Testis (tissue), 3 donors: ENCODE data around the gene FAM171A1. TPM values are rescaled to one million over a fixed set of nuclear protein-coding genes. Genes with fewer than 3 reads are reported as not detected.

Experiments used
- DNase-seq: peaks from one replicate; pipeline ENCODE4 v3.0.0-alpha.2; 2019
- H3K27ac ChIP-seq, 2 donors: fragments of 200-600 bp; sonication (generic); one replicate each; pipeline ENCODE4 v1.5.1; 2019
- H3K27me3 ChIP-seq: fragments of 200-600 bp; sonication (generic); one replicate; pipeline ENCODE4 v1.5.1; 2019
- H3K36me3 ChIP-seq: fragments of 200-600 bp; sonication (generic); one replicate; pipeline ENCODE4 v1.5.1; 2017; ENCODE audit warnings: low read depth; ENCODE audit errors: missing control alignments
- H3K4me1 ChIP-seq: fragments of 200-600 bp; sonication (generic); one replicate; pipeline ENCODE4 v1.5.1; 2019
- H3K4me3 ChIP-seq, 2 donors: fragments of 200-600 bp; sonication (generic); one replicate each; pipeline ENCODE4 v1.5.1; 2017 to 2019
- H3K9me3 ChIP-seq: fragments of 200-600 bp; sonication (generic); one replicate; pipeline ENCODE4 v1.5.1; 2017
- CTCF ChIP-seq, 3 experiments: fragments of 450-650 bp in 2 of 3; fragments of 200-600 bp in 1 of 3; sonication (generic) in 1 of 3; IDR thresholded peaks; one replicate each; pipeline ENCODE4 v1.5.1; 2016 to 2019; ENCODE audit warnings: antibody characterized with exemption in 3 of 3, mild to moderate bottlenecking in 2 of 3, moderate library complexity in 1 of 3
- POLR2A ChIP-seq: fragments of 450-650 bp; IDR thresholded peaks from one replicate; pipeline ENCODE4 v1.6.1; 2017; ENCODE audit warnings: antibody characterized with exemption, mild to moderate bottlenecking, moderate library complexity
- WGBS, 2 donors: methylation state at CpG; one replicate each; pipeline ENCODE4 v1.1.5; 2018; 5-methylcytosine and 5-hydroxymethylcytosine counted together
- intact Hi-C: fragments of 100-400 bp; cut with DNase I; formaldehyde crosslinking; loops from one replicate; pipeline ENCODE4 v1.15.1; 2023; ENCODE audit warnings: low total_unique reads
- polyA plus RNA-seq: library from polyadenylated mRNA; stranded (reverse); fragments of 350-450 nt; fragmentation: Illumina TruSeq; extraction: RNeasy Lipid Tissue Mini Kit (QIAGEN cat#74804); gene quantifications from one replicate; pipeline ENCODE4 v1.2.3, GENCODE V29; 2014; ENCODE audit warnings: low read depth, low replicate concordance; ENCODE audit not compliant: insufficient read depth
- total RNA-seq, 2 donors: library from RNA; depleted of rRNA; stranded (reverse); fragments of >200 nt; gene quantifications; one replicate each; pipeline ENCODE4 v1.2.3, GENCODE V29; 2016

The FAM171A1 gene
- total and polyA plus RNA-seq, 3 donors from 2014 or later: 9.2 to 11.1 (median 10.8) TPM

DNA sequence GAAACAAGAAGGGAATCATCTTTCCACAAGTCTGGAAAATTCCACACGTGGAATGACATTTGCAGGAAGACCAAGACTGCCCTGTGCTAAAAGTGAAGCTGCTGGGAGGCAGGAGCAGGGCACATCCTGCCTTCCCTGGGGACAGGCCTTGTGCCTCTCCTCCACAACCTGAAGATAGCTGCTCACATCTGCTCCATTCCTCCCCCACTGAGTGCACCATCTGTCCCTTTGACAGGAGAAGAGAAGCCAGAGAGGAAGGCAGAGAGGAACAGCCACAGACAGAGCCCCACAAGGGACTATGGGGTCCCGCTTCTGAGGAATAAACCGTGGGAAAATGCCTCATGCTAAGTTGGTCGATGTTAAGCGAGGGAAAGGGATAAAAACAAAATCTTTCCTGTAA lies 15.9 kb upstream of the FAM171A1 start:
- Histone ChIP-seq H3K4me3 (no peak overlapping the region), H3K4me1 (no peaks in the 10 kb centered on the region), H3K27me3 (no peaks in the 10 kb centered on the region), H3K27ac (no peak overlapping the region), H3K36me3 (no peaks in the 10 kb centered on the region), H3K9me3 (no peaks in the 10 kb centered on the region)
- DNase-seq: no peak
- no peak for TF ChIP-seq POLR2A
- no peak for TF ChIP-seq CTCF (IDR thresholded peaks at IDR 0.05)
- intact Hi-C loops: no loop called here
- 48 to 62% methylated on average over 5 of the region's 5 CpGs for WGBS, 2 donors

DNA sequence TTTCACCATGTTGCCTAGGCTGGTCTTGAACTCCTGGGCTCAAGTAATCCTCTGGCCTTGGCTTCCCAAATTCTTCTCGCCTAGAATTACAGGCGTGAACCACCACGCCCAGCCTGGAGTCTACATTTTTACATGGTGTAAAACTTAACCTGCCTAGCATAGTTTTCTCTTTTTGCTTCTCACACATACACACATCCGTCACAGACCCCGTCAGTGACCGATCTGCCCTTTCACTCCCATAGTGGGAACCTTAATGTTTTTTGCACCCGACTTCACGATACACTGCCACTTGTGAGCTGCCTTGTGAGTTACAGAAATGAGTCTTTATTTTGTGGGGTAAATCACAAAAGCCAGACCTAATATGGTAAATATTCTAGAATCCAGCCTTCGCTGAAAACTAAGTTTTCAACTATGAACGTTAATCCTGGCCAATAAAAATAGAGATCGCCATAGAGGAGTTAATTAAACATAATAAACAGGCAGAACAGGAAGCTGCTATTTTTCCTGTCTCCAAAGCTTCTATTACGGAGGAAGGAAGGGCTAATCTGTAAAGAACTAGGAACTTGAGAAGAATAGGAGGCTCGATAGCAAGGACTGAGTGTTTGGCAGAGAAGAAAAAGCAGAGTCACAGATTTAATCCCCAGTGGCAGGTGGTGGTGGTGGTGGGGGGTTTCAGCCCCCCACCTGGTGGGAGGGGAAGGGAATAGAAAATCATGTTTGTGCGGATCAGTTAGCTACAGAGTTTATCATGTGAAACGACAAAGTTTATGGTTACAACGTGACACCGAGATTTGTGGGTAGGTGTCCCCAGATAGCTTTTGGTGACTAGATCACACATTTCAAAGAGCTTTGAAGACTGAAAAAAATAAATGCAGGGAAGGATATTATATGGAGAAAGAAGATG lies 14.7 kb upstream of the FAM171A1 start:
- no peak for DNase-seq
- H3K27ac ChIP-seq: peak overlapping the region in 1 of 2 donors; percentile 1
- no peaks in the 10 kb centered on the region for H3K27me3 ChIP-seq
- no peaks in the 10 kb centered on the region for H3K9me3 ChIP-seq
- TF ChIP-seq CTCF (IDR thresholded peaks at IDR 0.05) (no peak), POLR2A (no peak)
- no peak overlapping the region for H3K4me3 ChIP-seq
- H3K4me1 ChIP-seq: no peaks in the 10 kb centered on the region
- H3K36me3 ChIP-seq: no peaks in the 10 kb centered on the region
- WGBS, 2 donors: 71 to 77% methylated on average over 17 of the region's 17 CpGs
- intact Hi-C loops: no loop called here

- Histone ChIP-seq H3K27ac (no peak overlapping the region), H3K36me3 (no peaks in the 10 kb centered on the region), H3K9me3 (no peaks in the 10 kb centered on the region), H3K4me3 (no peak overlapping the region), H3K27me3 (no peaks in the 10 kb centered on the region), H3K4me1 (no peaks in the 10 kb centered on the region)
- WGBS, 2 donors: 60 to 71% methylated on average over 4 of the region's 4 CpGs
- no peak for DNase-seq
- no peak for TF ChIP-seq CTCF (IDR thresholded peaks at IDR 0.05)
- no peak for TF ChIP-seq POLR2A
- intact Hi-C loops: no loop called here
These were observed 10.3 kb upstream of the FAM171A1 start for GRCh38 chr10:15381420-15381819.

DNA sequence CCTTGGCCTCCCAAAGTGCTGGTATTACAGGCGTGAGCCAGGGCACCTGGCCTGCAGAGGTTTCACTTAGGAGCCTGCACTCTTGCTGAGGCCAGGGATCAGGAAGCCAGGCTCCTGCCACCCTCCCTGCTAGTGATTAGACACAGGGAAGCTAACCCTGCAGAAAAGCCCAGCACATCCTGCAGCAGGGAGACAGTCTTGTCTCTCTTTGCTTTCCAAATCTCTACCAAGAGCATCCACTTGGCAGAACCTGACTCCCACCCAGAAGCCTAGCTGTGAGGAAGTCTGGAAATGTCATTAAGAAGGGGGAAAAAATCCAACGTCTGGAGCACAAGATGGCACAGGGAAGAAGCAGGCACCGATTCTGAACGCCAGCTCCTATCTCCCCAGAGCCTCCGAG lies 8.0 kb upstream of the FAM171A1 start:
- Histone ChIP-seq H3K9me3 (no peaks in the 10 kb centered on the region), H3K36me3 (no peaks in the 10 kb centered on the region), H3K27ac (no peak overlapping the region), H3K4me1 (no peaks in the 10 kb centered on the region), H3K4me3 (no peak overlapping the region), H3K27me3 (no peaks in the 10 kb centered on the region)
- 85 to 88% methylated on average over 4 to 5 of the region's 5 CpGs for WGBS, 2 donors
- intact Hi-C loops: no loop called here
- TF ChIP-seq CTCF (IDR thresholded peaks at IDR 0.05) (no peak), POLR2A (no peak)
- DNase-seq: no peak

DNA sequence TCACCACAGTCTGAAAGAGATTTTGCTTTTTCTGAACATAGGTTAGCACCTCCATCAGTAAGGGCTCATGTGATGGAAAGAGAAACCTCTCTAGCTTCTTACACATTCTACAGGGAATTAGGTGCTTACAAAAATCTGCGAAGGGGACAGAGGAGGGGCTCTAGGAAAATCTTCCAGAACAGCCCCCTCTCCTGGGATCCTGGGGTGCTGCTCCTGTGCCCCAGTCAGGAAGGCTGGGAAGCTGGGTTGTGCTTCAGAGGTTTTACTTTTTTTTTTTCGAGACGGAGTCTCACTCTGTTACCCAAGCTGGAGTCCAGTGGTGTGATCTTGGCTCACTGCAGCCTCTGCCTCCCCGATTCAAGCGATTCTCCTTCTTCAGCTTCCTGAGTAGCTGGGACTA lies 7.5 kb upstream of the FAM171A1 start:
- WGBS, 2 donors: 80 to 83% methylated on average over 5 of the region's 5 CpGs
- TF ChIP-seq CTCF (IDR thresholded peaks at IDR 0.05) (no peak), POLR2A (no peak)
- H3K4me3 ChIP-seq: no peak overlapping the region
- no peaks in the 10 kb centered on the region for H3K36me3 ChIP-seq
- no peak overlapping the region for H3K27ac ChIP-seq
- no peaks in the 10 kb centered on the region for H3K9me3 ChIP-seq
- intact Hi-C loops: no loop called here
- H3K4me1 ChIP-seq: no peaks in the 10 kb centered on the region
- DNase-seq: no peak
- no peaks in the 10 kb centered on the region for H3K27me3 ChIP-seq
